CD4-positive, alpha-beta memory T cell (primary cell): ENCODE measurements around the gene PPM1N. TPM values are rescaled to one million over a fixed set of nuclear protein-coding genes. Genes with fewer than 3 reads are reported as not detected.
A peak's percentile ranks its signal among the peaks of the same experiment; 100 is the strongest.

Experiments used
- CTCF ChIA-PET: fragments of 350-600 bp; sonication (Branson Sonifier 250); formaldehyde crosslinking; loops from one replicate; lab custom pipeline; 2021; ENCODE audit warnings: inconsistent platforms; ENCODE audit not compliant: partially characterized antibody; lab: Charles Lee
- POLR2A ChIA-PET: fragments of 350-600 bp; sonication (Branson Sonifier 250); formaldehyde crosslinking; loops from one replicate; lab custom pipeline; 2021; ENCODE audit not compliant: partially characterized antibody; lab: Charles Lee
- DNase-seq, 5 donors: peaks; one replicate each; pipeline versions ENCODE4 v3.0.0 to v3.0.0-alpha.2; 2020 to 2022; ENCODE audit warnings: mixed read lengths in 1 of 5
- H3K27ac ChIP-seq: one replicate; pipeline ENCODE4 v1.7.0; 2013; ENCODE audit warnings: low read depth, low read length
- H3K27me3 ChIP-seq: 2 replicates; pipeline ENCODE4 v1.7.0; 2013; ENCODE audit warnings: mild to moderate bottlenecking, low read length, moderate library complexity; ENCODE audit not compliant: insufficient read depth
- H3K36me3 ChIP-seq: 2 replicates; pipeline ENCODE4 v1.7.0; 2013; ENCODE audit warnings: mild to moderate bottlenecking, low read length, moderate library complexity; ENCODE audit not compliant: insufficient read depth
- H3K4me1 ChIP-seq: 2 replicates; pipeline ENCODE4 v1.7.0; 2013; ENCODE audit warnings: mild to moderate bottlenecking, low read length, moderate library complexity; ENCODE audit not compliant: insufficient read depth
- H3K4me3 ChIP-seq, 2 donors: one replicate each; pipeline ENCODE4 v1.7.0; 2013; ENCODE audit warnings: low read length in 2 of 2, mild to moderate bottlenecking in 1 of 2
- H3K9me3 ChIP-seq, 2 donors: one replicate each; pipeline ENCODE4 v1.7.0; 2013; ENCODE audit warnings: low read length in 2 of 2, control low read depth in 1 of 2; ENCODE audit not compliant: control insufficient read depth in 1 of 2
- H3K27ac Mint-ChIP-seq, 7 donors: one replicate each; pipeline ENCODE4 v1.8.0; 2020 to 2021; ENCODE audit warnings: mixed read lengths in 7 of 7, mild to moderate bottlenecking in 6 of 7, inconsistent platforms in 3 of 7, moderate library complexity in 3 of 7
- H3K27me3 Mint-ChIP-seq, 2 donors: one replicate each; pipeline ENCODE4 v1.8.0; 2020 to 2021; ENCODE audit warnings: mixed read lengths in 2 of 2
- H3K36me3 Mint-ChIP-seq, 2 donors: one replicate each; pipeline ENCODE4 v1.8.0; 2020 to 2021; ENCODE audit warnings: mixed read lengths in 2 of 2, inconsistent platforms in 1 of 2, mild to moderate bottlenecking in 1 of 2
- H3K4me1 Mint-ChIP-seq, 4 donors: one replicate each; pipeline ENCODE4 v1.8.0; 2020 to 2021; ENCODE audit warnings: mixed read lengths in 4 of 4, mild to moderate bottlenecking in 1 of 4
- H3K4me3 Mint-ChIP-seq, 8 donors: one replicate each; pipeline ENCODE4 v1.8.0; 2020 to 2021; ENCODE audit warnings: mixed read lengths in 8 of 8, mild to moderate bottlenecking in 7 of 8, moderate library complexity in 6 of 8, inconsistent platforms in 3 of 8
- H3K9me3 Mint-ChIP-seq, 8 donors: one replicate each; pipeline ENCODE4 v1.8.0; 2020 to 2021; ENCODE audit warnings: mixed read lengths in 8 of 8, mild to moderate bottlenecking in 5 of 8, inconsistent platforms in 3 of 8, moderate library complexity in 1 of 8
- intact Hi-C: fragments of 100-400 bp; cut with micrococcal nuclease; formaldehyde crosslinking; loops from one replicate; pipeline ENCODE4 v1.15.1; 2023
- polyA plus RNA-seq, 2 donors: library from polyadenylated mRNA; unstranded; fragments of 300-500 nt; fragmentation: Illumina TruSeq; gene quantifications; one replicate each; pipeline ENCODE4 v1.2.3, GENCODE V29; 2021
- total RNA-seq, 2 experiments: library from RNA; stranded (reverse); gene quantifications; one replicate each; pipeline ENCODE4 v1.2.3, GENCODE V29; 2021

The PPM1N gene
- total and polyA plus RNA-seq, 4 experiments from 2014 or later = 3.7 to 7.9 (median 4.9) TPM

GRCh38 chr19:45472563-45473366, 25.5 kb upstream of the PPM1N start:
- CTCF ChIA-PET = interaction anchor here (1.3 to 16.8 kb wide), 4 partner anchors 14 to 35 kb away, joined by 5 to 487 read pairs (median 6); no protein-coding TSS in a partner anchor
- Mint-ChIP-seq H3K4me1 (peaks cover 20 to 87% (median 36%) of the 10 kb centered on the region in 4 donors), H3K4me3 (peak overlapping the region in 7 of 8 donors; percentile 26 to 95 (median 60)), H3K27me3 (peaks cover 3 to 4% of the 10 kb centered on the region in 2 donors), H3K9me3 (peaks cover 0 to 79% (median 0%) of the 10 kb centered on the region in 8 donors), H3K27ac (peak overlapping the region; percentile 14 to 99 (median 94)), H3K36me3 (peaks cover 5 to 58% of the 10 kb centered on the region in 2 donors)
- no peaks in the 10 kb centered on the region for H3K36me3 ChIP-seq
- DNase-seq = peak; percentile 42 to 70 (median 50)
- no peak overlapping the region for H3K27ac ChIP-seq
- no peaks in the 10 kb centered on the region for H3K9me3 ChIP-seq
- peaks cover 30% of the 10 kb centered on the region for H3K4me1 ChIP-seq
- H3K27me3 ChIP-seq = no peaks in the 10 kb centered on the region
- intact Hi-C loops = no loop called here
- no peak overlapping the region for H3K4me3 ChIP-seq
- POLR2A ChIA-PET = interaction anchor here (8.5 kb wide), 2 partner anchors 23 to 33 kb away, joined by 113 to 240 read pairs; no protein-coding TSS in a partner anchor

GRCh38 chr19:45473367-45473681, 24.9 kb upstream of the PPM1N start:
- peak overlapping the region in 4 of 8 donors; percentile 42 to 52 (median 43) for H3K4me3 Mint-ChIP-seq
- peaks cover 5 to 54% of the 10 kb centered on the region in 2 donors for H3K36me3 Mint-ChIP-seq
- no peak overlapping the region for H3K27ac ChIP-seq
- no peak overlapping the region for H3K4me3 ChIP-seq
- H3K27me3 Mint-ChIP-seq = peaks cover 3 to 4% of the 10 kb centered on the region in 2 donors
- ChIA-PET POLR2A (interaction anchor here (8.5 kb wide), 1 partner anchor 34 kb away, joined by 113 read pairs; no protein-coding TSS in a partner anchor), CTCF (interaction anchor here (1.8 to 16.8 kb wide), 3 partner anchors 13 to 35 kb away, joined by 5 to 487 read pairs (median 7); no protein-coding TSS in a partner anchor)
- H3K4me1 ChIP-seq = peaks cover 31% of the 10 kb centered on the region
- peaks cover 0 to 79% (median 0%) of the 10 kb centered on the region in 8 donors for H3K9me3 Mint-ChIP-seq
- H3K9me3 ChIP-seq = no peaks in the 10 kb centered on the region
- intact Hi-C loops = no loop called here
- DNase-seq = peak in 1 of 5 donors; percentile 27
- H3K27ac Mint-ChIP-seq = peak overlapping the region in 5 of 7 donors; percentile 27 to 99 (median 94)
- peaks cover 26 to 87% (median 40%) of the 10 kb centered on the region in 4 donors for H3K4me1 Mint-ChIP-seq
- H3K27me3 ChIP-seq = no peaks in the 10 kb centered on the region
- H3K36me3 ChIP-seq = no peaks in the 10 kb centered on the region

- Mint-ChIP-seq H3K4me1 (peaks cover 27 to 87% (median 42%) of the 10 kb centered on the region in 4 donors), H3K27me3 (peaks cover 3 to 4% of the 10 kb centered on the region in 2 donors), H3K27ac (peak overlapping the region in 6 of 7 donors; percentile 27 to 99 (median 94)), H3K9me3 (peaks cover 0 to 79% (median 0%) of the 10 kb centered on the region in 8 donors), H3K4me3 (peak overlapping the region in 7 of 8 donors; percentile 27 to 56 (median 46)), H3K36me3 (peaks cover 5 to 52% of the 10 kb centered on the region in 2 donors)
- POLR2A ChIA-PET = interaction anchor here (0.6 to 8.5 kb wide), 3 partner anchors 34 to 216 kb away, joined by 3 to 202 read pairs (median 113); no protein-coding TSS in a partner anchor
- CTCF ChIA-PET = interaction anchor here (1.8 to 16.8 kb wide), 3 partner anchors 12 to 36 kb away, joined by 5 to 487 read pairs (median 7); no protein-coding TSS in a partner anchor
- Histone ChIP-seq H3K27ac (no peak overlapping the region), H3K27me3 (no peaks in the 10 kb centered on the region), H3K4me3 (no peak overlapping the region), H3K4me1 (peaks cover 25% of the 10 kb centered on the region), H3K9me3 (no peaks in the 10 kb centered on the region), H3K36me3 (no peaks in the 10 kb centered on the region)
- intact Hi-C loops = no loop called here
- DNase-seq = peak in 4 of 5 donors; percentile 42 to 63 (median 48)
These were observed 24.3 kb upstream of the PPM1N start for GRCh38 chr19:45473682-45474605.

GRCh38 chr19:45474606-45475521, 23.4 kb upstream of the PPM1N start:
- intact Hi-C loops = no loop called here
- POLR2A ChIA-PET = interaction anchor here (0.6 to 5.6 kb wide), 2 partner anchors 35 to 215 kb away, joined by 3 to 202 read pairs; no protein-coding TSS in a partner anchor
- Histone ChIP-seq H3K36me3 (no peaks in the 10 kb centered on the region), H3K27me3 (no peaks in the 10 kb centered on the region), H3K27ac (no peak overlapping the region), H3K4me1 (peaks cover 23% of the 10 kb centered on the region), H3K9me3 (no peaks in the 10 kb centered on the region), H3K4me3 (no peak overlapping the region)
- peaks cover 29 to 81% (median 40%) of the 10 kb centered on the region in 4 donors for H3K4me1 Mint-ChIP-seq
- peak overlapping the region in 6 of 7 donors; percentile 54 to 99 (median 90) for H3K27ac Mint-ChIP-seq
- CTCF ChIA-PET = interaction anchor here (2.1 to 16.8 kb wide), 2 partner anchors 29 to 37 kb away, joined by 5 to 487 read pairs; no protein-coding TSS in a partner anchor
- DNase-seq = peak; percentile 35 to 61 (median 41)
- peaks cover 5 to 44% of the 10 kb centered on the region in 2 donors for H3K36me3 Mint-ChIP-seq
- H3K4me3 Mint-ChIP-seq = peak overlapping the region; percentile 2 to 75 (median 48)
- peaks cover 0 to 80% (median 0%) of the 10 kb centered on the region in 8 donors for H3K9me3 Mint-ChIP-seq
- peaks cover 3 to 4% of the 10 kb centered on the region in 2 donors for H3K27me3 Mint-ChIP-seq

GRCh38 chr19:45475537-45476291, 22.5 kb upstream of the PPM1N start:
- no peak overlapping the region for H3K4me3 ChIP-seq
- Mint-ChIP-seq H3K36me3 (peaks cover 5 to 37% of the 10 kb centered on the region in 2 donors), H3K9me3 (peaks cover 0 to 73% (median 0%) of the 10 kb centered on the region in 8 donors), H3K27ac (peak overlapping the region in 6 of 7 donors; percentile 60 to 99 (median 90)), H3K27me3 (peaks cover 3 to 4% of the 10 kb centered on the region in 2 donors), H3K4me3 (peak overlapping the region in 6 of 8 donors; percentile 26 to 73 (median 47)), H3K4me1 (peaks cover 25 to 72% (median 34%) of the 10 kb centered on the region in 4 donors)
- ChIA-PET CTCF (interaction anchor here (4.1 to 16.8 kb wide), 2 partner anchors 28 to 38 kb away, joined by 72 to 487 read pairs; no protein-coding TSS in a partner anchor), POLR2A (interaction anchor here (3.5 to 5.6 kb wide), 2 partner anchors 8 to 36 kb away, joined by 124 to 202 read pairs; partner anchors contain the start of gene FOSB)
- peak in 4 of 5 donors; percentile 37 to 65 (median 39) for DNase-seq
- peaks cover 14% of the 10 kb centered on the region for H3K4me1 ChIP-seq
- no peaks in the 10 kb centered on the region for H3K27me3 ChIP-seq
- H3K36me3 ChIP-seq = no peaks in the 10 kb centered on the region
- intact Hi-C loops = no loop called here
- no peak overlapping the region for H3K27ac ChIP-seq
- no peaks in the 10 kb centered on the region for H3K9me3 ChIP-seq
